ENCODE results near the gene NDUFAF3.
A peak's percentile ranks its signal among the peaks of the same experiment; 100 is the strongest.

DNA sequence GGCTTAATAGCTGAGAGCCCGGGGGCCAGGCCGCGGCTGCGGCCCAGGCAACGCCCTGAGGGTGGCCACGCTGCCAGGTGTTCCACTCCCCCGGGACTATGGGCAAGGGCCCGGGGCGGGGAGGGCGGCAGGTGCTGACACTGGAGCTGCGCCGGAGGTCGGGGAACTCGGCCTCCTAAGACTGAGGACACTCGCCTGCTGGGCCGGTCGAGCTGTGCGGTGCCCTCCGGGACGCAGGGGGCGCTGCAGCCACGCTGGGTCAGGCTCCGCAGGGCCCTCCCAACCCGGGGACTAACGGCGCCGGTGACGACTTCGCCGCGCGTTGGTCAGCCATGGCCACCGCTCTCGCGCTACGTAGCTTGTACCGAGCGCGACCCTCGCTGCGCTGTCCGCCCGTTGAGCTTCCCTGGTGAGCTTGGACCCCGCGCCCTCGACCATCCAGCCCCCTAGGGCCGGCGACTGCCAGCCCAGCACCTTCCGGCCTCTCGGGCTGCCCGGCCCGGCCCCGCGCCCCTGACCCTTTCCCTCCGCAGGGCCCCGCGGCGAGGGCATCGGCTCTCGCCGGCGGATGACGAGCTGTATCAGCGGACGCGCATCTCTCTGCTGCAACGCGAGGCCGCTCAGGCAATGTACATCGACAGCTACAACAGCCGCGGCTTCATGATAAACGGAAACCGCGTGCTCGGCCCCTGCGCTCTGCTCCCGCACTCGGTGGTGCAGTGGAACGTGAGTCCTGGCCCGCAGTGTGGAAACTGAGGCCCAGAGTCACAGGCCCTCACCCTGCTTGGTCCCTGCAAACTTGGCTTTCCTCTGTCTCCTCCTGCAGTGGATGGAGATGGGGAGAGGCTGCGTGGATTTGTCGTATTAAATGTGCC lies at the start of gene NDUFAF3:
- peak; percentile 91 for TF ChIP-seq CTCF (IDR thresholded peaks at IDR 0.05; ENCODE audit: insufficient read depth, low read length)
- TF ChIP-seq SPI1 (IDR thresholded peaks at IDR 0.05; ENCODE audit: borderline replicate concordance, low read depth): no peak
- TF ChIP-seq, protein P1, sequence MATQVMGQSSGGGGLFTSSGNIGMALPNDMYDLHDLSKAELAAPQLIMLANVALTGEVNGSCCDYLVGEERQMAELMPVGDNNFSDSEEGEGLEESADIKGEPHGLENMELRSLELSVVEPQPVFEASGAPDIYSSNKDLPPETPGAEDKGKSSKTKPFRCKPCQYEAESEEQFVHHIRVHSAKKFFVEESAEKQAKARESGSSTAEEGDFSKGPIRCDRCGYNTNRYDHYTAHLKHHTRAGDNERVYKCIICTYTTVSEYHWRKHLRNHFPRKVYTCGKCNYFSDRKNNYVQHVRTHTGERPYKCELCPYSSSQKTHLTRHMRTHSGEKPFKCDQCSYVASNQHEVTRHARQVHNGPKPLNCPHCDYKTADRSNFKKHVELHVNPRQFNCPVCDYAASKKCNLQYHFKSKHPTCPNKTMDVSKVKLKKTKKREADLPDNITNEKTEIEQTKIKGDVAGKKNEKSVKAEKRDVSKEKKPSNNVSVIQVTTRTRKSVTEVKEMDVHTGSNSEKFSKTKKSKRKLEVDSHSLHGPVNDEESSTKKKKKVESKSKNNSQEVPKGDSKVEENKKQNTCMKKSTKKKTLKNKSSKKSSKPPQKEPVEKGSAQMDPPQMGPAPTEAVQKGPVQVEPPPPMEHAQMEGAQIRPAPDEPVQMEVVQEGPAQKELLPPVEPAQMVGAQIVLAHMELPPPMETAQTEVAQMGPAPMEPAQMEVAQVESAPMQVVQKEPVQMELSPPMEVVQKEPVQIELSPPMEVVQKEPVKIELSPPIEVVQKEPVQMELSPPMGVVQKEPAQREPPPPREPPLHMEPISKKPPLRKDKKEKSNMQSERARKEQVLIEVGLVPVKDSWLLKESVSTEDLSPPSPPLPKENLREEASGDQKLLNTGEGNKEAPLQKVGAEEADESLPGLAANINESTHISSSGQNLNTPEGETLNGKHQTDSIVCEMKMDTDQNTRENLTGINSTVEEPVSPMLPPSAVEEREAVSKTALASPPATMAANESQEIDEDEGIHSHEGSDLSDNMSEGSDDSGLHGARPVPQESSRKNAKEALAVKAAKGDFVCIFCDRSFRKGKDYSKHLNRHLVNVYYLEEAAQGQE (IDR thresholded peaks at IDR 0.05; ENCODE audit: insufficient replicate concordance, low read depth): peak; percentile 62
- peak; percentile 87; the same call in 1 of the 2 replicates for TF ChIP-seq POLR2AphosphoS5 (IDR thresholded peaks at IDR 0.05; ENCODE audit: low read depth)
